Stimulated activated CD4-positive, alpha-beta T cell treated with anti-CD3 and anti-CD28 coated beads, TNF-alpha, amount 100 ng/mL, for 24 hours (primary cell): ENCODE results near the gene DLD.

ENCODE experiments used
- DNase-seq, 3 experiments: peaks; one replicate each; pipeline ENCODE4 v3.0.0-alpha.2; 2020; ENCODE audit warnings: low read depth in 3 of 3

DLD gene

DNA sequence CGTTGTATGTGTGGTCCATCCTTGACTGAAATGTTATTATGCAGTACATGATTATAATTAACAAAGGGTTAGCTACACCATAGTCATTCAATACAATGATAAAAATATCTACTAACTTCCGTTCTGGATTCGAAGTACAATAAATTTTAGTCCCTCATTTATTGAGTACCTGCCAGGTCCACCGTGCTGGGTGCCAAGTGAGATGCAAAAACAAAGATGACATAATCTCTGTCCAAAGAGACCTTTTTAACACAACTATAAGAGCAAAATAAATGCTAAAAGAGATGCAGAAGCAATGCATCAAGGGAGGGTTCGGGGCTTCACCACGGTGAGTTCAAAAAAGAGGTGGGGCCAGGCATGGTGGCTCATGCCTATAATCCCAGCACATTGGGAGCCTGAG is 78.9 kb downstream of the DLD start:
- no peak for DNase-seq
